ENCODE data around the gene HIP1R.

DNA sequence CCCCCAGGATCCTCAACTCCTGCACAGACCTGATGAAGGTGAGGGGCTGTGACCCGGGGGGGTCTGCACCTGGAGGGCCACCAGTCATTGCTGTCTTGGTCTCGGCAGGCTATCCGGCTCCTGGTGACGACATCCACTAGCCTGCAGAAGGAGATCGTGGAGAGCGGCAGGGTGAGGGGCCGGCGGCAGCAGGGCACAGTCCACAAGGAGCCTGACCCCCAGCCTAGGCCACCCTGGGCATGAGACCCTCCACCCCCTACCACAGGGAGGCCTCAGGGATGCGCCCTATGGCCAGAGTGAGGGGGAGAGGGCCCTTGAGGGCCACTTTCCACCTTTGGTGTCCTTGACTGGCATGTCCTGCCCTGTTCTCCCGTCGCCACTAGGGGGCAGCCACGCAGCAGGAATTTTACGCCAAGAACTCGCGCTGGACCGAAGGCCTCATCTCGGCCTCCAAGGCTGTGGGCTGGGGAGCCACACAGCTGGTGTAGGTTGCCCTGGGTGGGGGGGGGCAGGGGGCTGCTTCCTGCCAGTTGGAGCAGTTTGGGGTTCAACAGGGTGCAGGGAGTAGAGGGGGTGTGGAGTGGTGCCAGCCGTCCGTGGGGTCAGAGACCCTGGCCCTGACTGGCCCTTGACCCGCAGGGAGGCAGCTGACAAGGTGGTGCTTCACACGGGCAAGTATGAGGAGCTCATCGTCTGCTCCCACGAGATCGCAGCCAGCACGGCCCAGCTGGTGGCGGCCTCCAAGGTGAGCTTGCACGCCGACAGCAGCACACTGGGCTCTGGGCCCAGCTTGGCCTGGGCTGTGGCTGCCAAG lies 25.0 kb downstream of the HIP1R start:
- TF ChIP-seq EZH2 (IDR thresholded peaks at IDR 0.05; ENCODE audit: insufficient read depth, poor library complexity, severe bottlenecking) (no peak), EZH2phosphoT487 (IDR thresholded peaks at IDR 0.05; ENCODE audit: insufficient read depth, low read depth) (no peak)

All from GM23248 (cell line).